ENCODE measurements around the gene MAPKBP1.
A peak's percentile ranks its signal among the peaks of the same experiment; 100 is the strongest.

Gene MAPKBP1

GRCh38 chr15:41806291-41807181 lies 32.3 kb downstream of the MAPKBP1 start:
- TF ChIP-seq POLR2A (IDR thresholded peaks at IDR 0.05; ENCODE audit: low read length) (no peak), GATA1 (IDR thresholded peaks at IDR 0.05; ENCODE audit: low read depth, low read length) (no peak)
- peak in 1 of 2 experiments; percentile 13 for DNase-seq

DNA sequence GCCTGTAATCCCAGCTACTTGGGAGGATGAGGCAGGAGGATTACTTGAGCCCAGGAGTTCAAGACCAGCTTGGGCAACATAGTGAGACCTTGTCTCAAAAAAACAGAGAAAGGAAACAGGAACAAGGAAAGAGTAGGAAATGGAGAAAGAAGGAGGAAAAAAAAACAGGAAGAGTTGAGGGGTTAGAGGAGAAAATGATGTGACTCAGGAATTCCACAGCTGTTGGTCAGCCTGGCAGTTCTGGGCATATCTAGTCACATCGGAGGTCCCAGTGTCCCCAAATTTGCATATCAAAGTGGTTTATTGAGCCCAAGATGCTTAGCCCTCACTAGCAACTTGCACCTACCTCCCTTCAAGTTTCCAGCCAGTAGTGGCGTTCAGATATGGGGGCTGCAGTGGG lies 34.8 kb downstream of the MAPKBP1 start:
- TF ChIP-seq GATA1 (IDR thresholded peaks at IDR 0.05; ENCODE audit: low read depth, low read length) (no peak), POLR2A (IDR thresholded peaks at IDR 0.05; ENCODE audit: low read length) (no peak)
- no peak for DNase-seq

GRCh38 chr15:41809526-41810220 lies 35.4 kb downstream of the MAPKBP1 start:
- no peak for TF ChIP-seq GATA1 (IDR thresholded peaks at IDR 0.05; ENCODE audit: low read depth, low read length)
- no peak for TF ChIP-seq POLR2A (IDR thresholded peaks at IDR 0.05; ENCODE audit: low read length)
- DNase-seq, result no peak

GRCh38 chr15:41810651-41811431 lies 36.6 kb downstream of the MAPKBP1 start:
- DNase-seq, result no peak
- no peak for TF ChIP-seq GATA1 (IDR thresholded peaks at IDR 0.05; ENCODE audit: low read depth, low read length)

DNA sequence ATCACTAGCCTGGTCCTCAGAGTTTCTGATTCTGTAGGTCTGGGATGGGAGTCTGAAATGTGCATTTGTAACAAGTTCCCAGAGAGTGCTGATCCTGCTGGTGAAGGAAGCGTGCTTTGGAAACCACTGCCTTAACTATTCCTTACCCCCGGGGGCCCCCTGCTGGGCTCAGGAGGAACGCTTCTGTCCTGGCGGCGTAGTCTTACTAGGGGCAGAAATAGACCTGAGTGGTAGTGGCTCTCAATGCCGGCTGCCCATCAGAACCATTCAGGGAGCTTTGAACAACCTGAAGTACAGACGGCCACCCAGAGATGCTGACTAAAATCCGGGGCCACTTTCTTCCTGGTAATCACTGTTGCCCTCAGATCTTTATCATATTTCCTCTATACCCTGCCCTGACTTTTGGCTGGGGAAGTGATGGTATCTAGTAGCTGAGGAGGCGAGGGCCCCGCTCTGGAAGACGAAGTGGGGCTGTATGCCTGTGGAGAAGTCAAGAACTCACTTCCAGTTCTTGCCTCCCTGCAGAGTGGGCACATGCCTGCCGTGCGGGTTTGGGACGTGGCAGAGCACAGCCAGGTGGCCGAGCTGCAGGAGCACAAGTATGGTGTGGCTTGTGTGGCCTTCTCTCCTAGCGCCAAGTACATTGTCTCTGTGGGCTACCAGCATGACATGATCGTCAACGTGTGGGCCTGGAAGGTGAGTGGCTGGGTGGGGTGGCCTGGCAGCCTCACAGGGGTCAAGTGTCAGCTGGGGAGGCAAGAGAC lies 37.3 kb downstream of the MAPKBP1 start:
- TF ChIP-seq GATA1 (IDR thresholded peaks at IDR 0.05; ENCODE audit: low read depth, low read length) (no peak), POLR2A (IDR thresholded peaks at IDR 0.05; ENCODE audit: low read length) (no peak)
- peak; percentile 75 to 88 for DNase-seq

GRCh38 chr15:41812820-41813375 lies 38.6 kb downstream of the MAPKBP1 start:
- TF ChIP-seq POLR2A (IDR thresholded peaks at IDR 0.05; ENCODE audit: low read length), result no peak
- TF ChIP-seq GATA1 (IDR thresholded peaks at IDR 0.05; ENCODE audit: low read depth, low read length), result no peak
- DNase-seq, result no peak

DNA sequence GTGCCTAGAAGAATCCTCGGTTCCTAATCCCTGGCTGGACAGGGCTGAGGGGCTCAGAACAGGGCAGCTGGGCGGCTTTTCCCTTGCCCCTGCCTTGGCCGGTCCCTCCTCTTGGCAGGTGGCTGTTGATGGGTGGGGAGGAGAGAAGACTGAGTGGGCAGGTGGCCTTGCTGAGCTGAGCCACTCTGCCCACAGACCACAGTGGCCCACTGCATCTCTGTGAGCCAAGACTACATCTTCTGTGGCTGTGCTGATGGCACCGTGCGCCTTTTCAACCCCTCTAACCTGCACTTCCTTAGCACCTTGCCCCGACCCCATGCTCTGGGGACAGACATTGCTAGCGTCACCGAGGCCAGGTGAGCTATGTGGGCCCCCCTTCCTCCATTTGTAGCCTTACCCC lies 39.1 kb downstream of the MAPKBP1 start:
- no peak for TF ChIP-seq POLR2A (IDR thresholded peaks at IDR 0.05; ENCODE audit: low read length)
- TF ChIP-seq GATA1 (IDR thresholded peaks at IDR 0.05; ENCODE audit: low read depth, low read length), result no peak
- DNase-seq, result no peak

GRCh38 chr15:41814534-41814933 lies 40.2 kb downstream of the MAPKBP1 start:
- TF ChIP-seq POLR2A (IDR thresholded peaks at IDR 0.05; ENCODE audit: low read length) (no peak), GATA1 (IDR thresholded peaks at IDR 0.05; ENCODE audit: low read depth, low read length) (no peak)
- no peak for DNase-seq

DNA sequence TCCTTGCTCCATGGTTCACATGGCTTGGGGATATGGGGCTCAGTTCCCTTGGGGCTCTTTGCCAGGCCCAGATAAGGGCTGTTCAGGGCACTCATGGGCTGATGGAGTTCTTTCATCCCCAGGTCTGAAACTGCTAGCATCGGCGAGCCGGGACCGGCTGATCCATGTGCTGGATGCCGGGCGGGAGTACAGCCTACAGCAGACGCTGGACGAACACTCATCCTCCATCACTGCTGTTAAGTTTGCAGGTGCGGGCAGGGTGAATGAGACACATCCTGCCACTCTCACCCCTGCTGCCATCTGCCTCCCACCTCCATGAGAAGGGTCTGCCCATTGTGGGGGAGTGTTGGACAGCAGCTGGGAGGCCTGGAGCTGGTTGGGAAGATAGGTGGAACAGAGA lies 42.5 kb downstream of the MAPKBP1 start:
- DNase-seq, result no peak
- TF ChIP-seq GATA1 (IDR thresholded peaks at IDR 0.05; ENCODE audit: low read depth, low read length) (no peak), POLR2A (IDR thresholded peaks at IDR 0.05; ENCODE audit: low read length) (no peak)

DNA sequence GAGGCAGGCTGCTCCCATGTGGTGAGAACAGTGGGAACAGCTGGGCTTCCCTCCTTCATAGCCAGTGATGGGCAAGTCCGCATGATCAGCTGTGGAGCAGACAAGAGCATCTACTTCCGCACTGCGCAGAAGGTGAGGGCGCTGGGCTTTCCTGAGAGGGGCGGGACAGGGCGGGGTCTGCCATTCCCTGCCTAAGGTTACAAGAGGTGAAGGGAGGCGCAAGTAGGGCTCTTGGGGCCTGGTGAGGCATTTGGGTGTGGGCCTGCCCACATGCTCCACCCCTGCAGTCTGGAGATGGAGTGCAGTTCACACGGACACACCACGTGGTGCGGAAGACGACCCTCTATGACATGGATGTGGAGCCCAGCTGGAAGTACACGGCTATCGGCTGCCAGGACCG lies 43.0 kb downstream of the MAPKBP1 start:
- TF ChIP-seq GATA1 (IDR thresholded peaks at IDR 0.05; ENCODE audit: low read depth, low read length), result no peak
- TF ChIP-seq POLR2A (IDR thresholded peaks at IDR 0.05; ENCODE audit: low read length), result no peak
- DNase-seq, result no peak

DNA sequence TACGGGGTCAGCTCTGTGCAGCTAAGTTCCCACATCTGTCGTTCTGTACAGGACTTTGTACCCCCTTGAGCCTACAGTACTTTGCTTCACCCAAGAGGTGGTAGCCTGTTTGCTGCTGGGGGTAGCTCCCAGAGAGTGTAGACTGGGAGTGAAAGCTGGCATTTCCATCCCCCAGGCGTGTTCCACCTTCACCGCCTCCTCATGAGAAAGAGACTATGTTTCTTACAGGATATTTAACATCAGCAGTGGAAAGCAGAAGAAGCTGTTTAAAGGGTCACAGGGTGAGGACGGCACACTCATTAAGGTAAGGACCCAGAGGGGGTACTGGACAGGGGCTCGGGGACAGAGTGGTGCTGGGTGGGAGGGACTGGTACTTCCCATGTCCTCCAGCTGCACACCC lies 43.5 kb downstream of the MAPKBP1 start:
- TF ChIP-seq GATA1 (IDR thresholded peaks at IDR 0.05; ENCODE audit: low read depth, low read length) (no peak), POLR2A (IDR thresholded peaks at IDR 0.05; ENCODE audit: low read length) (no peak)
- no peak for DNase-seq

- TF ChIP-seq GATA1 (IDR thresholded peaks at IDR 0.05; ENCODE audit: low read depth, low read length), result no peak
- no peak for TF ChIP-seq POLR2A (IDR thresholded peaks at IDR 0.05; ENCODE audit: low read length)
- no peak for DNase-seq
Measured at GRCh38 chr15:41819455-41820050, 45.3 kb downstream of the MAPKBP1 start.

Data from erythroblast (primary cell).